Fibroblast of the aortic adventitia (primary cell): ENCODE data around the gene XPO6. TPM values are rescaled to one million over a fixed set of nuclear protein-coding genes. Genes with fewer than 3 reads are reported as not detected.
A peak's percentile ranks its signal among the peaks of the same experiment; 100 is the strongest.

Source experiments
- DNase-seq: peaks from one replicate; pipeline ENCODE4 v3.0.0-alpha.2; 2010; ENCODE audit warnings: low read depth
- H3K4me3 ChIP-seq: 2 replicates; pipeline ENCODE4 v1.5.1; 2011; ENCODE audit warnings: low read depth, mild to moderate bottlenecking, control low read depth, low read length, moderate library complexity
- CTCF ChIP-seq: IDR thresholded peaks from 2 replicates; pipeline ENCODE4 v1.5.1; 2011; ENCODE audit warnings: mild to moderate bottlenecking, low read length, control low read depth, inconsistent platforms; ENCODE audit not compliant: insufficient read depth
- total RNA-seq: library from RNA; depleted of rRNA; stranded (reverse); fragments of >200 nt; gene quantifications from 2 replicates; pipeline ENCODE4 v1.2.3, GENCODE V29; 2012; ENCODE audit warnings: low replicate concordance

Gene XPO6
- total RNA-seq, 1 donor, result 112 TPM

DNA sequence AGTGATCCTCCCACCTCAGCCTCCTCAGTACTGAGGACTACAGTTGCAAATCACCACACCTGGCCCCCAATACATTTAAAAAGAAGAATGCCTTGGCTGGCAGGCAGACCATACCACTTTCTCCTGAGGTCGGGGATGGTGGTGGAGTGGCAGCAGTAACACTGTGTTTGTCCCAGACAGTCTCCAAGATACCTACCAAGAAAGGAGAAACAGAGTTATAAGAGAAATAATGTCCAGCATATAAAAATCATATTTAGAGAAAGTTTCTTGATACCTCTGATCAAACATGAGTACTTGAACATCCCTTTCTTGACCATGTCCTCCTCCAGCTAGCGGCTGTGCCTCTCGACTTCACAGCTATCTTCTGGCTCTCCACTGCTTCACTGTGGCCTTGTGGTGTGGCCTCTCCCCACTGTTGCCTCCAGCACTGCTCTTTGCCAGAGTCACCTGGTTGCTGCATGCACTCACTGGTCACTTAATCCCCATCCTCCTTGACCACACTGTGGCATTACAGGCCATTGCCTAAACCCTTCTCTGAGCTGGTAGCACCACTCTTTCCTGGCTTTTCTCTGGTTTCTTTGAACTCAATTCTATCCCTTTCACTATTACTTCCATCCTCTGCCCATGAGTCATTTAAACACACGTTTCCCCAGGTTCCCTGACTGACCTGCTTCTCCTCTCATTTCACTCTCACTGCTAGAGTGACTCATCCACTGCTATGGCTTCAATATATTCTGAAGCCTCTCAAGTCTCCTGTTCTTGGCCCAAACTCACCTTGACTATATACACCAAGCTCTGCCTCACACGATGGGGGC lies 45.2 kb downstream of the XPO6 start:
- DNase-seq, result no peak
- no peak overlapping the region for H3K4me3 ChIP-seq
- no peak for TF ChIP-seq CTCF

DNA sequence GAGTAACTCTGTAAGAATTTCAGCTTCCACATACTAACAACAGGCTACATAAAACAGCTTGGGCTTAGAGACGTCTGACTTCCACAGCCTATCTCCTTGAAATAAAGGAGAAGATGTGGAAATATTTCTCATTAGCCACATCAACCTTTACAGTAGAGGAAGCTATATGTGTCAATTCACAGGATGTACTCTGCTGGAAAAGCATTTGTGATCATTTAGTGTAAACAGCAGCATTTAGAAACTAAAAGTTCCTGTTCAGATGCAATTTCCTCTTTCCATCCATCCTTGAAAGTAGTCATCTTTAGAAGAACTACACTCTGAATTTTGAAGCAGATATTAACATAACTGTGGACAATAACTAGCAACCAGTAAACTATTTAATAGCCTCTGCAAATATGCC lies 46.2 kb downstream of the XPO6 start:
- no peak overlapping the region for H3K4me3 ChIP-seq
- no peak for DNase-seq
- TF ChIP-seq CTCF, result no peak

DNA sequence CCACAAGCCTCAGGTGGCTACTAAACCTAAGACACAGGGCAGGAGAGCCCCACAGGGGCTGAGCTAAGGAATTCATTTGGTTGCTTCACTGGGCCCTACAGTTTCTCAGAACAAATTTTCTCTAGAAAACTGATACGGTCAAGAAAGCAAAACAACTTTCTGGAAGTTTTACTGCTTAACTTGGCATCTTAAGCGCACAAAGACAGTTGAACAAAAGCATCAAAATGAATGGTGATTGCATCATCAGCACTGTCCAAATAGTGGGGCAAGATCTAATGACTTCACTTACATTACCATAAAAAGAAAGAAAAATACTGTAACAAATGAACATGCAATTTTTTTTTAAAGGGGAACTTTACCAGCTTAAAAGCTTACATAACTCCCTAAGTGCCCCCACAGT lies 47.6 kb downstream of the XPO6 start:
- no peak for TF ChIP-seq CTCF
- DNase-seq, result peak; percentile 98
- H3K4me3 ChIP-seq, result no peak overlapping the region

DNA sequence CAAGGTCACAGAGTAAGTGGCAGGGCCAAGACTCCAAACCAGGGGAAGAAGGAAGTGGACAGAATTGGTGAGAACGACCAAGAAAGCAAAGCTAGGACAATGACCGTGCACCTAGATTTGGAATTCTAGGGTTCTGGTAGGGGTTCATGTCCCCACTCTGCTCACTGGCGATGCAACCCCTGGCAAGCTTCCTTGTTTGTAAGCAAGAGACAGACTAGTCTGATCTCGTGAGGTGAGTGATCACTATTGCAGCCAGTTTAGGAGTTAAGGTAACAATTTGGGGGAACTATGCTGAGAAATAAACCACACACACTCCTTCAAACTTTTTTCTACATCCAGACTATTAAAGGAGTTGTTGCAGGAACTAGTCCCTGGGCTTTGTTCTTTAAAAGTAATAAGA lies 48.1 kb downstream of the XPO6 start:
- DNase-seq, result peak; percentile 55
- H3K4me3 ChIP-seq, result no peak overlapping the region
- TF ChIP-seq CTCF, result no peak

- peak; percentile 60 for DNase-seq
- no peak overlapping the region for H3K4me3 ChIP-seq
- TF ChIP-seq CTCF, result no peak
Observed at GRCh38 chr16:28162326-28162877, 49.4 kb downstream of the XPO6 start.

DNA sequence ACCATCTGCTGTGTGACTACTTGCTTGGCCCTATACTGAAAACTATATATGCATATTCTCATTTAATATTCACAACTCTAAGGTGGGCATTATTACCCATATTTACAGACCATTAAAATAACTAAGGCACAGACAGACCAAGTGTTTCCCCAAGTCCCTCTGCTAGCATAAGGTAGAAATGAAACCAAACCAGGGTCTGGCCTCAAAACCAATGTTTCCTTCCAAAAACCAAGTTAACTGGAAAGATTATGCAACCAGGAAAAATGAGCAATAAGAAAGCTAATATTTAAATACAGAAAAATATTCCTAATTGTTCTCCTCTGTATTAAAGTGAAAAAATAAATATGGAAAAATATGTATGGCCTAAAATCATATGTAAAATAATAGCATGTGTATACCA lies 50.1 kb downstream of the XPO6 start:
- DNase-seq, result peak; percentile 69
- no peak overlapping the region for H3K4me3 ChIP-seq
- no peak for TF ChIP-seq CTCF
